GM18868 (cell line): ENCODE results near the gene FNDC3B.

Source experiments
- ATAC-seq: cut with Tn5 transposase; IDR thresholded peaks from one replicate; pipeline ENCODE4 v1.9.1; 2021; ENCODE audit warnings: mild to moderate bottlenecking, moderate library complexity; ENCODE audit not compliant: unreplicated experiment

The FNDC3B gene

DNA sequence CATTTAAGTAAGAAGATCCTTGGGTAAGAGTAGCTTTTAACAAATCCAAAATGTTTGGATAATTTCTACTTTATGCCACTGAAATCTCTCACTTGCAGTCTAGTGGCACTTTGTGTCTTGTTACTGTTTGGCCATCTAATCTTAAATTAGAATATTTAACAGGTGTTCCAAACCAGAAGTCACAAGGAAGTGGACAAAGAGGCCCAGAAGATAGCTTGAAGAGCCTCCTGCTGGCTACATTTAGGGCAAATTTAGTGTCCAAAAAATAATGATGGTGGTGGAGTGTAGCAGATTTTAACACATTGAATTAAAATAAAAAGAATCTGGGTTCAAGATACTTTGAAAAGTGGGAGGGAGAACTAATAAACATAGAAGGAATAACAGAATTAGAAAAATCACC, 236.7 kb downstream of the FNDC3B start:
- ATAC-seq: no peak

DNA sequence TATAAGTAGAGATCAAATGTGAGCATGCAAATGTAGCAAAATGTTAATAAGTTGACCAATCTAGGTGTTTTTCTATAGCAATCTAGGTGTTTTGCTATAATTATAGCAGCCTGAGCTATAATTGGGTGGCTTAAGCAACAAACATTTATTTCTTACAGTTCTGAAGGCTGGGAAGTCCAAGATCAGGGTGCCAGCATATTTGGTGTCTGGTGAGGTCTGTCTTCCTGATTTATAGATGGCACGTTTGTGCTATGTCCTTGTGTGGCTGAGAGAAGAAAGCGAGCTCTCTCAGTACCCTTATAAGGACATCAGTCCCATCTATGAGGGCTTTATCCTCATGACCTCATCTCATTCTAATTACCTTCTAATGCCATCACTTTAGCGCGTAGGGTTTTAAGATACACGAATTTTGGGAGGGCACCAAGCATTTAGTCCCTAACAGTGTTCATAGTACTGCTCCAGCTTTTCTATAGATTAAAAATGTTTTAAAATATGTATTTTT, 237.8 kb downstream of the FNDC3B start:
- ATAC-seq: no peak

DNA sequence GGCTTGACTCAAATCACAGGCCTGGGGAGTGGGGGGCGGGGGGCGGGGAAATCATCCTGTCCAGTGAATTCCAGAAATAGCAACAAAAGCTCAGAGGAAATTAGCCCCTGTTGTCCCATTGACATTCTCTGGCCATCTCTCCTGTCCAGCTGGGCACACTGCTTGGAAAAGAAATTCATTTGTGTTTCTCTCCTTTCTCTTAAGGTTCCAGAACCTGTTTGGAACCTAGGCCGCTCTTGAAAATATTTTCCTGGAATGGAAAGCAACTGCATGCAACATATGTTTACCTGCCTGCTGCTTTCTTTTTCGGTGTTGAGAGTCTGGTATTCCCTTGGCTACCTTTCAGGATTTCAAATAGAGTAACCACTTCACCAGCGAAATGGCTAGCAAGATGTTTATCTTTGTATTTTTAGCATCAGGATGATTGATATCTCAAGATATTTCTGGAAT, 239.8 kb downstream of the FNDC3B start:
- no peak for ATAC-seq

DNA sequence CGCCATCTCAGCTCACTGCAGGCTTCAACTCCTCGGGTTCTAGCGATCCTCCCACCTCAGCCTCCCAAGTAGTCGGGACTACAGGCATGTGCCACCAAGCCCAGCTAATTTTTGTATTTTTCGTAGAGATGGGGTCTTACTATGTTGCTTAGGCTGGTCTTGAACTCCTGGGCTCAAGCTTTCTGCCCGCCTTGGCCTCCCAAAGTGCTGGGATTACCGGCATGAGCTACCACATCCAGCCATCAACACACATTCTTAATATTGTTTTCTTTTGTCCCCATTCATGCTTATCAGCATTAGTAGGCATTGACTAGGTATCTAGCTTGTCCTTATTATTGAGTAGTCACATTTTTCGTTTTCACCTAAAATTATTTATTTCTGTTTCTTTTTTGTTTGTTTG, 240.6 kb downstream of the FNDC3B start:
- no peak for ATAC-seq

DNA sequence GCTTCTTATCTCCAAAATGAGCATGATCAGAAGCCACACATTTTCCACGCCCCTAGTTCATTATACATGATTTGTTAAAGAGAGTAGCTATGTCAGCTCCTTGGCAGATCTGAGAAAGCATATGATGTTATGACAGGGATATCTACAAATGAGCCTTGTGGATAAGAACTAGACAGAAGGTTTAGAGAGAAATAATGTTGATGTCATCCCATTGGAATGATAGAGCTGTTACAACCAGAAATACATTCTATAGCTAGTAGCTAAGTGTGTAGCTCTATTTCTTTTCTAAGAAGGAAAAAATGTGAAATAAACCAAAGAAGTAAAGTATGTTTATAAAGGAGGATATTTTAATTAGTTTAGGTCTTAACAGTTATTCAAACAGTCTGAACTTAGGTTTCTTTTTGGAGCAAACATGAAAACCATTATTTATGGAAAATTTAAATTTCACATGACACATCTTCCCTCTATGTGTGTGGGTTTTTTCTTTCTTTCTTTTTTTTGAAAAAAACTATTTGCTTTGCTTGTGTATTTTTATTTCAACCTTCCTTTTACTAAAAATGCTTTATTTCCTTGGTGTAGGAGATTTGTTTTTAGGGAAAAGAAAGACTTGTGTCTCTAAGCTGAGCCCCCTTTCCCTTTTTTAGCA, 241.2 kb downstream of the FNDC3B start:
- no peak for ATAC-seq

DNA sequence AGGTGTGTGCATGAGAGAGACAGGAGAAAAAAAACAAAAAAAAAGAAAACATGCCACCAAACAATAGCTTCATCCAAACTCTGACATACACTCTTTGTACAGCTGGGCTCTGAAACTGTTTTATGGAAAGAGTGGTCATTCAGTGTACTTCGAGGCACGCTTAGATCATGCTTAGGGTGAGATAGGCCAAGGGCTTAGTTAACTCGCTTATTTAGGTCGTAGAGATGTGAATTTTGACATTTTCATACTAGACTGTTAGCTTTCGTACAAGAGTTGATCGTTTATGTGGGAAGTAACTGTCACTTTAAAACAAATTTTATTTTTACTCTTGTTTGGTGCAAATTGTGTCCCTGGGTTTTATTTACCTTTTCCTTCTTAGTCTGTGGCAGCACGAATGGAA, 242.5 kb downstream of the FNDC3B start:
- no peak for ATAC-seq

DNA sequence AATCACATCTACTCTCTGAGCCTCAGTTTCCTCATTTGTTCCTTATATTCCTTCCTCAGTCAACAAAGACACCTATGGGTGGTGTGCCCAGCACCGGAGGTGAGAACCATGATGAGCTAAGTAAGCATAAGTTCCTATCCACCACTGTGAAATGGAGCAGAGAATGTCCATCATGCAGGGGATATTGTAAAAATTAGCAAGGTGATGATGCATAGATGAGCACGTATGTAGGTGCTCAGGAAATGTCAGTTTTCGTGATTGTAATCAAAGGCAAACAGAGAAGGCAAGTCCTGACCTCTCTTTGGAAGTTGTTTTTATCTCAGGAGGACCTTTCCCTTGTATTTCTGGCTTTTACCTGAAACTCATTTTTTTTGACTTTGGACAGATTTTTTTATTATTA, 243.5 kb downstream of the FNDC3B start:
- no peak for ATAC-seq

DNA sequence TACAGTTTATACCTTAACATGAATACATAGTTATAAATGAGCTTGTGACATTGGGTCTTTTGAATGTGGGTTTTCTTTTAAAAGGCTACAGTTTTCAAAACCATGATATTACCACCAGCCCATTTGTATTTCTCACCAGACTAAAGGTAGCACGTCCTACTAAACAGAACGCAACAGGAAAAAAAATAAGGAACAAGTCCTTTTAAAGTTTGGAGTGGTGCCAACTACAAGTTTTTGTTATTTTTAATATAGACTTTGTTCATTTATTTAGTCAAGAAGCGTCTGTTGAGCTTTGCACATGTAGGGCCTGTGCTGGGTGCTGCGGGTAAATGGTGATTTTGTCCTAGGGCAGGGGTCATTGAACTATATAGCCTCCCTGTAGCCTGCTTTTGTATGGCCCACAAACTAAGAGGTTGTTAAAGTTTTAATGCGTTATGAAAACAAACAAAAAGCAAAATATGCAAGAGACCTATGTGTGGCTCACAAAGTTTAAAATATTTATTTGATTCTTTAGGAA, 244.5 kb downstream of the FNDC3B start:
- ATAC-seq: no peak

DNA sequence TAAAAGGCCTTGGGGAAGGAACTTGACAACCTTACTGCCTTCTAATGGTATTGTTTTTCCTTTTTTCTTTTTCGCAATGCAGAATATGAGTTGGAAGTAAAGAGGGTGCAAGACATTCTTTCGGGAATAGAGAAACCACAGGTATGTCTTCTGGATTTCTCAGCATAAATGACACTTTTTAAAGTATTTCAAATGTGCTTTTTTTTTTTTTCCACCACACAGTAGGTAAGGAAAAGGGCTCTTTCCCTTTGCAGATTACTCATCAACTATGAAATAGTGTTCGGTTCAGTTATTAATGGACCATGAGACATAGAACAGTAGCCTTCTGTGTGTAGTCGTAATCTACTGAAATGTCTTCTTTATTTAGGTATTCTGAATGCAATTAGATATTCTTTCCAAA, 246.5 kb downstream of the FNDC3B start:
- no peak for ATAC-seq

DNA sequence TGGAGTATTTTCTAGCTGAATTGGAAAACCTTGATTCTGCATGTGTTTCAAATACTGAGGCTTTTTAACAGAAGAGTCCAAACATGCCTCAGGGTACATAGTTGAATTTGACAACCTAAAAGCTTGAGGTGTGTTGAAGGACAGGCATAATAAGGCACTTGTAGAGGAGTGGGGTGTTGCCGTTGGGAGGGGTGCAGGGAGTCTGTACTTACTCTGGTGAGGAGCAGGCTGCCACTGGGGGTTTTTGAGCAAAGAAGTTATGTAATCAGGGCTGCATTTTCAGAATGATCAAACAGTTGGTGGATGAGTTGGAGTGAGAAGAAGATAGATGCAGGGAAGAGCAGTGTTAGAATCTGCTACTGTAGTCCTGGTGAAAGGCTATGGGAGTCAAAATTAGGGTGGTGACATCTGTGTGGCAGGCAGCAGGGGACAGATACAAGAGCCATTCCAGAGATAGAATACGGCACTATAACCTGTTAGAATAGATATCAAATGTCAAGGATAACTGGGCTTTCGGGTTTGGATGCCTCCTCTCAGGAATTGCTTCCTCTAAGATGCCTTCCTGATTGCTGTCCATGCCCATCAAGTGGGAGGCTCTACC, 247.3 kb downstream of the FNDC3B start:
- ATAC-seq: no peak

DNA sequence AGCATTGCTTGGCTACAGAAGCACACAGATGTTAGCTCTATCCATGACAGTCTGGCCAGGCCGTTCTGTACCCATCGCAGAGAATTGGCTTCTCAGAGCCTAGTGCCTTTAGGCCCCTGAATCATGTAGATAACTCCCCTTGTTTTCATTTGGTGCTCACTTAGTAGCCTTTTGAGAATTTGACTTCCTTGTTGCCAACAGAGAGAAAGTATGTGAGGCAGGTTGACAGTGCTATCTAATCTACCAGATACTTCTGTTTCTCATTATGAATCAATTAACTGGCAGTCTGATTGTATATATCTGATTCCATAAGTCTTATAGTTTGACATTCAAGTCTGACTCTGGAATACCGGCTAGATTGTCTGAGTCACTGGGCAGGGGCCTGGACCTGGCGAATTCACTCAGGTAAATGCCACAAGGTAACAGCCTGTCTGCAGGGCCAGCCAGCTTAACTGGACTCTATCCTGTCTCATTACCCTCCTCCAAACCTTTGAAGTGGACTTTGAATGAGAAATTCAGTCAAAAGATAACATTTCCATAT, 248.6 kb downstream of the FNDC3B start:
- ATAC-seq: no peak

DNA sequence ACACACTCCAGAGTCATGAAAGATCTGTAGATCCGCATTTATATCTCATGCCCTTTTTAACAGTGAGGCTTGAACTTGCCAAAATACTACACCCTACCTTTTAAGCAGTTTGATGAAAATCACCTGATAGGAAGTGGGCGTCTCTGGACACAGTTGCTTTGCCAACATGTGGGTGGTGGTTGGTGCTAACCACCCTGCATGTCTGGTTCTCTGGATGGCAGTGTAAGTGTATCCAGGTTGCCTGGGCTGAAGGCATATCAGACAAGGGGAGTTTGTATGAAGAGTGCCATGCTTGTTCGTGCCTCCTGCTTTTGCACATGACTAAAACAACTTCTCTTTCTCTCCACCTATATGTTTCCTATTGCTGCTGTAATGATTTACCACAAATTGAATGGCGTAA, 249.3 kb downstream of the FNDC3B start:
- ATAC-seq: no peak

DNA sequence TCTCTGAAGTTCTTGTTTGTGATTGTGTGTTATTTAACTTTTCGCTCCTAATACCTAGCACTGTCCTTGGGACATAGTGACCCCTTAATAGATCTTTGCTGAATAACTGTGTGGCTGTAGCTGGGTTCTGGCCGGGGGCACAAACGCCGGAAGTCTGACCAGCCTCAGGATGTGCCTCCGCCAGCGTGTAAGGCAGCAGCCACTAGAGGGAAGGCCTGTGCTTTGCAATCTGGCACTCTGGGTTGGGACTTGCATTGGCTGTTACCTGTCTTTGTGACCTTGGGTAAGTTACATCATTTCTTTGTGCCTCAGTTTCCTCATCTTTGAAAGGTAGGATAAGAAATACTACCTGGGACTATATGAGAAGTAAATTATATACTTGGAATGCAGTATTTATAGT, 250.2 kb downstream of the FNDC3B start:
- peak; percentile 91 for ATAC-seq

DNA sequence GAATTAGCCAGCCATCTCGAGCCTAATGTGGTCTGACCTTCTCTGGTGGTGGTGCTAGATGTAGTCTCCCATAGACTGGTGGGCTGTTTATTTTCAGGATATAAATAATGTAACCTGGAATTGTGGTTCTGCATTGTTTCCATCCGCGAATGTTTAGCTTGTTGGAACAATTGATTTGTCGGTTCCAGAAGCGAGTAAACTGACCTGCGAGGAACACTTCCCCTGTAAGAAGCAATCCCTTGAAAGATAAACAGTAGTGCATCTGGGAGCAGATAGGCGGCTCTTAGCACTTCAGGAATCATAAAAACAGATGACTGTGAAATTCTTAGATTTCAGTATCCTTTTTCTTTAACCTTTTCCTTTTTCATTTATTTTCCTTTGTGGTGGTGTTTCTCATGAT, 251.1 kb downstream of the FNDC3B start:
- no peak for ATAC-seq

DNA sequence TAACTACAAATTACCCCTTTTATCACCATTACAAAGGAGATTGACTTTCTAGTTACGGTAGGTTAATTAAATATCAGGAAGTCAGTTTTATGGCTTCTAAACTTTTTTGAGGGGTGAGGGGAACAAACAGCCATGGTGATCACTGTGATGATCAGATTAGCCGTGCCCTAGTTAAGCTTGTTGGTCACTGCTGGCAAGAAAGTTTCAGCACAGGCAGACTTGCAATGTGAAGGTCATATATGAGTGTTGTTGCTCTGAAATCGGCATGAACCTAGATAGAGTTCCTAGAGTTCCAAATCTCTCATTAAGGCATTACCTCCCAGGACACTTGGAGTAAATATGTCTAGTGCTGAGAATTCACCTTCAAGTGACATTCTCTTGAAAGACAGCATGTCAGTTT, 252.3 kb downstream of the FNDC3B start:
- no peak for ATAC-seq

DNA sequence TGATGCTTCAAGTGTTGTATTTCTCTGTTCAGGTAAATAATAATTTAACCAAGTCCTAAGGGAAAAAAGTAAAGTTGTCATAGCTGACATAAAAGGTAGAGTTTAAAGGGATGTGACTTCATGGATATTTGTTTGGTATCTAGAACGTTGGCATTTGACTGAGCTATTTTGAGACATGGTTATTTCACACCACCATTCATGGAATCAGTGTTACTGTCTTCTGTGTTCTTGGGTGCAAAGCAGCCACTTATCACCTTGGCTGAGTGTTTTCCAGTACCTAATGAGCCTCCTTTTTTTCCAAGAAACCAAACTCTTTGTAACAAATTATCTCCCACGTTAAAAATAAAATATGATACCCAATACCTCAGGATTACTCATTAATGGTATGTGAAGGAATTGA, 253.0 kb downstream of the FNDC3B start:
- ATAC-seq: no peak

DNA sequence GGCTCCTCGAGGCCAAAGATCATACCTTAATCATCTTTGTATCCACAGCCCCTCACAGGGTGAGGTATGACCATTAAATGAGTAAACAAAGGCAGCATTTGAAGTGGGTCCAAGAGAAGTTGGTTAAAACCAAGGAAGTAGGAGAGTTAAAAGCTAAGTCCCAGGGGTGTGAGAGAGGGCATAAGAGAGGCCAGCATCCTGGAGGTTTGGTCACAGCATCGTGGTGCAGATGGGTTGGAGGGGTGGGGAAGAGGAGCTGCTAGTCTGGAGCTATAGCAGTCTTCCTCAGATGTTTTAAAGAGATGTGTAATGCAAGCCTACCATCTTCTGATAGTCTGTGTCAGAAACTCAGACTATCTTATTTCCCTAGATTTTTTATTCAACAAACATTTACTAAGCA, 253.7 kb downstream of the FNDC3B start:
- ATAC-seq: no peak

DNA sequence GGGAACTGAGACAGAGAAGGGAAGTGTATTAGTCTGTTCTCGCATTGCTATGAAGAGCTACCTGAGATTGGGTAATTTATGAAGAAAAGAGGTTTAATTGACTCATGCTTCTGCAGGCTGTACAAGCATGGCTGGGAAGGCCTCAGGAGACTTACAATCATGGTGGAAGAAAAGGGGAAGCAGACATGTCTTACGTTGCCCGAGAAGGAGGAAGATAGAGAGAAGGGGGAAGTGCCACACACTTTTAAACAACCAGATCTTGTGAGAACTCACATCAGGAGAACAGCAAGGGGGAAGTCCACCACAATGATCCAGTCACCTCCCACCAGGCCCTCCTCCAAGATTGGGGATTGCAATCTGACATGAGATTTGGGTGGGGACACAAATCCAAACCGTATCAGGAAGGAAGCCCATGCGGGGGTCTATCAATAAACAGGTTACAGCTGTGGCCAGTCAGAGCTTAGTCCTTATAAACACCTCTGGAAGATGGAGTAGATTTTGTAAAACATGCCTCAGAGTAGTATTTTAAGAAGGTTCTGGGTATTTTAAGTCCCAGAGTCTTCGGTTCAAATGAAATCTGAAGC, 254.9 kb downstream of the FNDC3B start:
- no peak for ATAC-seq

DNA sequence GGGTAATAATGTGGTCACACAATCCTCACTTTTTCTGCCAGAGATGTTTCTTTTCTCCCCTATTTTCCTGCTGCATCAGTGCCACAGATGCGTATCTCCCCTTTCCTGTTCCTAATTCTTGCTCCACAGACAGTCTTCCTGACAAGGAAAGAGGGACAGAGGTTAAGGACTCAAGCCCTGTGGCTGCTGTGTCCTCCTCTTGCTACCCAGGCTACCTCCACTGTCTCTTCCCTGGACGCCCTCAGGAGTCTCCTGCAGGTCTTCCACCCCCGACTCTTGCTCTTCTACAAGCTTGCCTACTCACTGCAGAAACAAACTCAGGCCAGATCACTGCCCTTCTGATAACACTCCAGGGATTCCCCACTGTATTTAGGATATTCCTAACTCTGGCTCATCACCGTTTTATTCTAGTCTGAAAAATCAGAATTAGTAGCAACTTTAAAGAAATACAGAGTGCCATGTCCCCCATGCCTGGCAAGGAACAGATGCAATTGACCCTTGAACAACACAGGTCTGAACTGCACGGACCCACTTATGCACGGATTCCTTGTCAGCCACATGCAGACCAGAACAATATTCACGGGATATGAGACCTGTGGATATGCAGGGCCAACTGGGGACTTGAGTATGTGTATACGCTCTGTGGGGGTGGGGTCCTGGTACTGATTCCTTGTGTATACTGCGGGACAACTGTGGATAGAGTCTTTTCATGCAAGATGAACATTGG, 257.0 kb downstream of the FNDC3B start:
- no peak for ATAC-seq

DNA sequence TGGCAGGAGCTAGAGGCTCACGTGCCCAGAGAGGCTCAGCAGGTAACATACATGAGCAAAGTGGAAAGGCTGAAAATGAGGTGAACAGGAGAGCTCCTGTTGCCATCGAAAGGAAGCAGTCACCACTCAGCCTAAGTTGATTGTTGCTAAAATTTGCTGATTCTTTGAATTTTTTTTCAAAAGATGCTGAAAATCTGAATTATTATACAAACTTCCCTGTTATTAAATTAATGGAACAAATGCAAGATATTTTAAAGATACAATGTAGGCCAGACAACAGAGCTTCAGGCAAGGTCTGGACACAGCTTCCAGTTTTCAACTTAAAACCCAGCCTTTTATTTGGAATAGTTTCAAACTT, 257.6 kb downstream of the FNDC3B start:
- no peak for ATAC-seq

DNA sequence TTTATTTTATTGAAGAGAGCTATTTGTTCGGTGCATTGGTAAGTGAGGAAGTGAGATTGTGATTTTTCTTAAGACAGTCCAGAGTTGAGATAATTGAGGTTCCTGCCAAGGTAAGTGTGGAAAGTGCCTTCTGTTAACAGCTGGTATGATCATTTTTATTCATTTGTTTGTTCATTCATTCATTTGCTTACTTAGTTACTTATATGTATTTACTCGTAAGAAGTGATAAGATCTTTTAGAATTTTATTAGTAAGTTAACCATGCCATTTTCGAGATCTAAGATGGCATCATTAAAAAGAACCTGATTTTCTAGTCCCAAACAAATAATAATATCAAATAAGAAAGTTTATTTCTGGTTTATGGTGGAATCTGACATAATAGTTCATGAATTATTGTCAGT, 258.9 kb downstream of the FNDC3B start:
- ATAC-seq: no peak
